SK-N-SH (cell line): ENCODE data around the gene PPP6R2.

Experiments
- TF ChIP-seq, protein P1 (sequence below): IDR thresholded peaks from 2 replicates; pipeline ENCODE4 v1.4.0; 2012; ENCODE audit warnings: low read depth
- TF ChIP-seq, protein P2 (sequence below): fragments of 150-350 bp; IDR thresholded peaks from 2 replicates; pipeline ENCODE4 v1.6.1; 2017; ENCODE audit warnings: antibody characterized with exemption, low read length, low read depth, borderline replicate concordance

DNA sequence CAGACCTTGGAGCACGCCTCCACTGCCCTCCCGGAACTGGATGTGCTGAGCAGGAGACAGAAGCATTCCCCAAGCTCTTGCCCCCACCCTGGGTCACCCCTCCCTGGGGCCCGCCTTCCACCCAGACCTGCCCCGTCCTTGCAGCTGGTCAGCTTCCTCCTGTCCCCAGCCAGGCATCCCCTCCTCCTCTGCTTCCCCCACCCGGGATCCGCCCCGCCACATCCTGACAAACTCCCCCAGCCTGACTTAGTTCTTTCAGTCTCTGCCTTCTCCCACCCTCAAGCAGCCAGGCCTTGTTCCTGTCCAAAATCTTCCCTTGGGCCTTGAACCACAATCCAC lies 34.6 kb upstream of the PPP6R2 start:
- TF ChIP-seq, protein P1, sequence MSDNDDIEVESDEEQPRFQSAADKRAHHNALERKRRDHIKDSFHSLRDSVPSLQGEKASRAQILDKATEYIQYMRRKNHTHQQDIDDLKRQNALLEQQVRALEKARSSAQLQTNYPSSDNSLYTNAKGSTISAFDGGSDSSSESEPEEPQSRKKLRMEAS = no peak
- TF ChIP-seq, protein P2, sequence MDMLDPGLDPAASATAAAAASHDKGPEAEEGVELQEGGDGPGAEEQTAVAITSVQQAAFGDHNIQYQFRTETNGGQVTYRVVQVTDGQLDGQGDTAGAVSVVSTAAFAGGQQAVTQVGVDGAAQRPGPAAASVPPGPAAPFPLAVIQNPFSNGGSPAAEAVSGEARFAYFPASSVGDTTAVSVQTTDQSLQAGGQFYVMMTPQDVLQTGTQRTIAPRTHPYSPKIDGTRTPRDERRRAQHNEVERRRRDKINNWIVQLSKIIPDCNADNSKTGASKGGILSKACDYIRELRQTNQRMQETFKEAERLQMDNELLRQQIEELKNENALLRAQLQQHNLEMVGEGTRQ = no peak
